Pancreas (tissue), 10 donors: ENCODE measurements around the gene AP4S1. TPM values are rescaled to one million over a fixed set of nuclear protein-coding genes. Genes with fewer than 3 reads are reported as not detected.

ENCODE experiments used
- ATAC-seq, 4 donors: fragments of 200-7000 bp; cut with Tn5 transposase; one replicate each; pipeline versions ENCODE4 v1.8.0 to v1.9.1; 2020; ENCODE audit warnings: mild to moderate bottlenecking in 4 of 4, moderate library complexity in 4 of 4
- DNase-seq, 6 donors: peaks; one replicate each; pipeline ENCODE4 v3.0.0-alpha.2; 2020
- FAIRE-seq: peaks from 2 replicates; lab custom pipeline; 2012; peaks lifted over from hg19 to GRCh38; lab: Jason Lieb, UNC
- H3K27ac ChIP-seq, 4 donors: fragments of 200-600 bp; sonication (generic); 1 replicate in 3 of 4; 2 replicates in 1 of 4; pipeline versions ENCODE4 v1.5.0 to v1.8.0; 2020
- H3K27me3 ChIP-seq, 4 donors: fragments of 200-600 bp; one replicate each; pipeline ENCODE4 v1.8.0; 2021
- H3K36me3 ChIP-seq, 3 donors: fragments of 200-600 bp; sonication (generic) in 1 of 3; one replicate each; pipeline versions ENCODE4 v1.5.0 to v1.8.0; 2020 to 2021
- H3K4me1 ChIP-seq, 3 donors: fragments of 200-600 bp; one replicate each; pipeline ENCODE4 v1.8.0; 2021
- H3K4me3 ChIP-seq, 4 donors: fragments of 200-600 bp; sonication (generic) in 2 of 4; one replicate each; pipeline versions ENCODE4 v1.5.0 to v1.8.0; 2020 to 2021
- H3K9me3 ChIP-seq, 4 donors: fragments of 200-600 bp; one replicate each; pipeline ENCODE4 v1.8.0; 2021
- CTCF ChIP-seq, 4 donors: fragments of 200-600 bp; sonication (generic) in 3 of 4; IDR thresholded peaks; one replicate each; pipeline versions ENCODE4 v1.5.0 to v1.8.0; 2021; ENCODE audit warnings: antibody characterized with exemption in 4 of 4
- WGBS, 2 donors: extraction: QIAGEN DNeasy Blood & Tissue Kit; methylation state at CpG; one replicate each; pipeline ENCODE4 v1.1.7; 2013; 5-methylcytosine and 5-hydroxymethylcytosine counted together
- intact Hi-C, 3 donors: fragments of 100-400 bp; cut with DNase I; formaldehyde crosslinking; loops; one replicate each; pipeline versions ENCODE4 v1.11.1 to v1.14.2; 2022
- polyA plus RNA-seq, 2 donors: library from polyadenylated mRNA; stranded (reverse); fragments of 200-250 nt; gene quantifications; one replicate each; pipeline ENCODE4 v1.2.3, GENCODE V29; 2013
- total RNA-seq, 6 donors: library from RNA; stranded (reverse); fragmentation: NEBNext Ultra II Directional in 4 of 6; extraction: Animal tissue kit (Norgen Biotek cat#: 25700) in 4 of 6; gene quantifications; one replicate each; pipeline versions ENCODE4 v1.2.1 to v1.2.4, GENCODE V29; 2021 to 2023
- donor health status: healthy with polysubstance abuse.
- donor health status: DM: no; HTN: no; CAD: no; lungs with moderate emphysema.
- donor health status: DM: no; HTN: no; CAD: no.
- donor health status: control.
- donor health status: control.
- donor health status: Bipolar disorder and iron deficiency.
- donor health status: DM: yes; HTN: yes; CAD: no.
- donor health status: DM: no; HTN: no; CAD: no.
- donor health status: DM: no; HTN: no; CAD: no.
- donor health status: DM: yes; HTN: yes; CAD: no.

The AP4S1 gene
- total and polyA plus RNA-seq, 8 donors = 2.8 to 5.6 (median 4.4) TPM

- Histone ChIP-seq H3K27me3 (no peaks in the 10 kb centered on the region), H3K27ac (no peak overlapping the region), H3K9me3 (no peaks in the 10 kb centered on the region), H3K4me3 (no peak overlapping the region), H3K4me1 (peaks cover 8 to 18% (median 11%) of the 10 kb centered on the region in 3 donors), H3K36me3 (peaks cover 0 to 26% (median 3%) of the 10 kb centered on the region in 3 donors)
- FAIRE-seq (no peak), ATAC-seq (no peak), DNase-seq (no peak)
- intact Hi-C loops = no loop called here
- 97 to 98% methylated on average over 6 of the region's 6 CpGs for WGBS, 2 donors
- TF ChIP-seq CTCF (IDR thresholded peaks at IDR 0.05) = no peak
Observed at GRCh38 chr14:31096255-31096654, 70.8 kb downstream of the AP4S1 start.

- intact Hi-C loops = no loop called here
- no peak for FAIRE-seq
- Histone ChIP-seq H3K4me1 (peaks cover 0 to 11% (median 2%) of the 10 kb centered on the region in 3 donors), H3K27ac (no peak overlapping the region), H3K27me3 (no peaks in the 10 kb centered on the region), H3K4me3 (no peak overlapping the region), H3K36me3 (peaks cover 0 to 33% (median 4%) of the 10 kb centered on the region in 3 donors), H3K9me3 (no peaks in the 10 kb centered on the region)
- ATAC-seq = no peak
- DNase-seq = no peak
- no peak for TF ChIP-seq CTCF (IDR thresholded peaks at IDR 0.05)
- WGBS, 2 donors = 87 to 95% methylated on average over 1 of the region's 1 CpG
Observed at GRCh38 chr14:31097081-31097480, 71.6 kb downstream of the AP4S1 start.

- Histone ChIP-seq H3K9me3 (no peaks in the 10 kb centered on the region), H3K4me3 (no peak overlapping the region), H3K4me1 (no peaks in the 10 kb centered on the region), H3K27ac (no peak overlapping the region), H3K36me3 (peaks cover 0 to 87% (median 28%) of the 10 kb centered on the region in 3 donors), H3K27me3 (no peaks in the 10 kb centered on the region)
- no peak for DNase-seq
- 92 to 93% methylated on average over 3 of the region's 3 CpGs for WGBS, 2 donors
- no peak for FAIRE-seq
- TF ChIP-seq CTCF (IDR thresholded peaks at IDR 0.05) = no peak
- intact Hi-C loops = no loop called here
- ATAC-seq = no peak
Observed at GRCh38 chr14:31106768-31107167, 81.3 kb downstream of the AP4S1 start.

- intact Hi-C loops = no loop called here
- whole genome bisulfite sequencing, 2 donors = 93 to 96% methylated on average over 11 of the region's 11 CpGs
- Histone ChIP-seq H3K36me3 (peaks cover 5 to 84% (median 38%) of the 10 kb centered on the region in 3 donors), H3K27me3 (no peaks in the 10 kb centered on the region), H3K27ac (no peak overlapping the region), H3K4me1 (no peaks in the 10 kb centered on the region), H3K9me3 (no peaks in the 10 kb centered on the region), H3K4me3 (no peak overlapping the region)
- no peak for TF ChIP-seq CTCF (IDR thresholded peaks at IDR 0.05)
- ATAC-seq (no peak), FAIRE-seq (no peak), DNase-seq (no peak)
Observed at GRCh38 chr14:31109257-31109656, 83.8 kb downstream of the AP4S1 start.

GRCh38 chr14:31110872-31111271 lies 85.4 kb downstream of the AP4S1 start:
- intact Hi-C loops = no loop called here

More at GRCh38 chr14:31110872-31111271, 85.4 kb downstream of the AP4S1 start:
- Histone ChIP-seq H3K9me3 (no peaks in the 10 kb centered on the region), H3K4me3 (no peak overlapping the region), H3K36me3 (peaks cover 5 to 84% (median 44%) of the 10 kb centered on the region in 3 donors), H3K4me1 (no peaks in the 10 kb centered on the region), H3K27me3 (no peaks in the 10 kb centered on the region), H3K27ac (no peak overlapping the region)
- 95 to 96% methylated on average over 2 of the region's 2 CpGs for WGBS, 2 donors
- DNase-seq (no peak), FAIRE-seq (no peak), ATAC-seq (no peak)
- TF ChIP-seq CTCF (IDR thresholded peaks at IDR 0.05) = no peak
